ENCODE measurements around the gene CERK.
"Not testable (repeated sequence)": the region's sequence is repeated elsewhere in the genome, so short reads cannot be mapped to it uniquely, and the experiment has no call there.

Gene CERK, protein sequence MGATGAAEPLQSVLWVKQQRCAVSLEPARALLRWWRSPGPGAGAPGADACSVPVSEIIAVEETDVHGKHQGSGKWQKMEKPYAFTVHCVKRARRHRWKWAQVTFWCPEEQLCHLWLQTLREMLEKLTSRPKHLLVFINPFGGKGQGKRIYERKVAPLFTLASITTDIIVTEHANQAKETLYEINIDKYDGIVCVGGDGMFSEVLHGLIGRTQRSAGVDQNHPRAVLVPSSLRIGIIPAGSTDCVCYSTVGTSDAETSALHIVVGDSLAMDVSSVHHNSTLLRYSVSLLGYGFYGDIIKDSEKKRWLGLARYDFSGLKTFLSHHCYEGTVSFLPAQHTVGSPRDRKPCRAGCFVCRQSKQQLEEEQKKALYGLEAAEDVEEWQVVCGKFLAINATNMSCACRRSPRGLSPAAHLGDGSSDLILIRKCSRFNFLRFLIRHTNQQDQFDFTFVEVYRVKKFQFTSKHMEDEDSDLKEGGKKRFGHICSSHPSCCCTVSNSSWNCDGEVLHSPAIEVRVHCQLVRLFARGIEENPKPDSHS

DNA sequence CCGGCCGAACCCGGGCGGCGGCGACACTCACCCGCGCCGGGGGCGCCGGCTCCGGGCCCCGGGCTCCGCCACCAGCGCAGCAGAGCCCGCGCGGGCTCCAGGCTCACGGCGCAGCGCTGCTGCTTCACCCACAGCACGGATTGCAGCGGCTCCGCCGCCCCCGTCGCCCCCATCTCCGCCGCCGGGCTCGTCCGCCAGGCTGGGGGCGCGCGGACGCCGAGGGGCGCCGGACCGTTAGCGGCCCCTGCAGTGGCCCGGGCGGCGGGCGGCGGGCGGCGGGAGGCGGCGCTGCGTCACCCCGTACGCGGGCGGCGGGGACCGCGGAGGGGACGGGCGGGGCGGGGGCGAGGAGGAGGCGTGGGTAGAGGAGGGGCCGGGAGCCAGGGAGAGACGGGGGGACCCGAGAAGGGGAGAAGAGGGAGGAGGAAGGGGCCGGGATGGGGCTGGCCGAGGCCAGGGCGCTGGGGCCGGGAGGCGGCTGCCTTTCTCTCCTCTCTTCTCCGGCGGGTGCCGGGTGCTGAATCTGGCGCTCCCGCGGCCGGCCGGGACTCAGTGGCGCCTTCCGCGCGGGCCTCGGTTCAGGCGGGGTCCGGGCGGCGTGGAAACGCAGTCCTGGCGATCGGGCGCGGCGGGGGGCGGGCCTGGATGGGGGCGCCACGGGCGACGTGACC, at the start of gene CERK:
CERK (minus strand) TSS at position 277 of the 671 bp plus-strand sequence; CDS start at position 173, 104 bp downstream.
- DNase-seq (ENCODE audit: low read depth in 3 of 3) = peak in 1 of 3 donors; percentile 53

DNA sequence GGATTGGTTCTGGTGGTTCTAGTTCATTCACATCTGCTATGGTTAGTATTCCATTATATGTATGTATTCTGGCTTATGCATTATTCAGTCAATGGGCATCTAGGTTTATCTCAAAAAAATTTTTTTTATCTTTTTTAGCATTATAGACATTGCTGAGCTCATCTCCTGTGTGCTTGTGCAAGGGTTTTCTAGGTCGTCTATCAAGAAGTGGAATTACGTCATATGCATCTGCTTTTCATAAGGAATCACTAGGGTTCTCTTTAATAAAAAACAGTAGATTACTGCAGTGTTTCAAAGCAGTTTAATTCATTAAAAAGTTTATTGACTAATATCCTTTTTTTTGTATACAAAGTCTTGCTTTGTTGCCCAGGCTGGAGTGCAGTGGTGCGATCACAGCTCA, 45.7 kb upstream of the CERK start:
- DNase-seq (ENCODE audit: low read depth in 3 of 3) = no peak

DNA sequence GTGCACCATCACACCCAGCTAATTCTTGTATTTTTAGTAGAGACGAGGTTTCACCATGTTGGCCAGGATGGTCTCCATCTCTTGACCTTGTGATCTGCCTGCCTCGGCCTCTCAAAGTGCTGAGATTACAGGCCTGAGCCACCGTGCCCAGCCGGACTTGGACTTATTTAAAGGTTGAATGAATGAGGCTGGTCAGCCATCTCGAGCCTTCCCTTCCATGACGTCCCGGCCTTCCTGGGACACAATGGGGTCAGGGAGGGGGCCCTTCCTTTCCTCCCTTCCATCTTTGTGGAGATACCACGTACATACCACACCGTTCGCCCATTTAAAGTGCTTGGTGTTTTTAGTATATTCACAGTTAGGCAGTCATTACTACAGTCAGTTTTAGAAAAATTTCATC, 44.1 kb upstream of the CERK start:
- DNase-seq (ENCODE audit: low read depth in 3 of 3) = not testable (repeated sequence)

DNA sequence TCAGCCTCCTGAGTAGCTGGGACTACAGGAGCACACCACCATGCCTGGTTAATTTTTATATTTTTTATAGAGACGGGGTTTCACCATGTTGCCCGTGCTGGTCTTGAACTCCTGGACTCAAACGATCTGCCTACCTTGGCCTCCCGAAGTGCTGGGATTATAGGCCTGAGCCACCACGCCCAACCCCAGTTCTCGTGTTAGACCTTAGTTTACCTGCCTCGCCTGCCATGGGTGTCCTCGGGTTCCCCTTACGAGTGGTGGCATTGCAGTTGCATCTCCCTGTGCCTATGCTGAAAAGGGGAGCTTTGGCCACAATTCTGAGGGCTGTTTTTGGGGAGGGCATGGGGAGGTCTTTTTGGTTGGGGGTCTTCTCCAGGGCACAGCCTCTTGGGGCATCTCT, 43.2 kb upstream of the CERK start:
- no peak for DNase-seq (ENCODE audit: low read depth in 3 of 3)

DNA sequence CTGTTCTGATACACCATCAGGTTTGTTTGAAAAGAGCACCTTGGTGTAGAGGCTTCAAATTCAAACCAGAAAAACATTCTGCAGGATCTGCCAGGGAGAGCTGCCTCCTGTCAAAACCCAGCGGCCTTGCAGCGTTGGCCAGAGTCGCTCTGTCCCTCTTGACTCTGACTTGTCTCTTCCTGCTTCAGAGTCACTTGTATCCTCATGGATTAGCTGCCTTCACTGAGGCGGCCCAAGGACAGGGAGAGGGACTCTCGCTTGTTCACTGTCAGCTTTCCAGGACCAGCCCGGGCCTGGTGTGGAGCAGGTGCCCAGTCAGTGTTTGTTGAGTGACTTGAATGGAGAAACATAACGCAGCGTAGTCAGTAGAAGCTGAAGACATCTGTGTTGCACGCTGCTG, 42.4 kb upstream of the CERK start:
- no peak for DNase-seq (ENCODE audit: low read depth in 3 of 3)

DNA sequence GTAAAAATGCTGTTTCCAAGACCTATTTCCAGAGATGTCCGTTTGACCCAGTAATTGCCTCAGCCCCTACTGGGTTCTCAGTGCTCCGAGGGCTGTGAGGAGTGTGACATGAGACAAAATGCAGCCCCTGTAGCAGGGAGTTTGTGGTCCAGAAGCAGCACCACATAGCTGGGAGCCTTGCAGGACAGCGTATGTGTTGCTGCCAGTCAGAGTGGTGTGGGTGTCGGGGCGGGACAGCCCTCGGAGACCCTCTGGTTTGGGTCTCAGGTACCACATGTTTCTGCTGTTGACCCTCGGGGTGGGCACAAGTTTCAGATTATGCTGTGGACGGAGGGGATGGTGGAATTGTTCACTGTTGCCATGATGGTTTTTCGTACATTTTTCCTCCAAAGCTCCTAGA, 41.6 kb upstream of the CERK start:
- DNase-seq (ENCODE audit: low read depth in 3 of 3) = no peak

DNA sequence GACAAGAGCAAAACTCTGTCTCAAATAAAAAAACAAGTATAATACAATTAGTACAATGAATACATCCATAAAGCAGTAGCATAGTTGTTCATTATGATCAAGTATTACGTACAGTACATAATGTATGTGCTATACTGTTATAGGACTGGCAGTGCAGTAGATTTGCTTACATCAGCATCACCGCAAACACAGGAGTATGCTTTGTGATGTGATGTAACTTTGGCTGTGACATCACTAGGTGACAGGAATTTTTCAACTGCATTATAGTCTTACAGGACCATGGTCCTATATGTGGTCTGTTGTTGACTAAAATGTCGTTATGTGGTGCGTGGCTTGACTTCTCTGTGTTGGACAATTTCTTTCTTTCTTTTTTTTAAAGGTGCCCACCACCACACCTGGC, 41.0 kb upstream of the CERK start:
- DNase-seq (ENCODE audit: low read depth in 3 of 3) = no peak

DNA sequence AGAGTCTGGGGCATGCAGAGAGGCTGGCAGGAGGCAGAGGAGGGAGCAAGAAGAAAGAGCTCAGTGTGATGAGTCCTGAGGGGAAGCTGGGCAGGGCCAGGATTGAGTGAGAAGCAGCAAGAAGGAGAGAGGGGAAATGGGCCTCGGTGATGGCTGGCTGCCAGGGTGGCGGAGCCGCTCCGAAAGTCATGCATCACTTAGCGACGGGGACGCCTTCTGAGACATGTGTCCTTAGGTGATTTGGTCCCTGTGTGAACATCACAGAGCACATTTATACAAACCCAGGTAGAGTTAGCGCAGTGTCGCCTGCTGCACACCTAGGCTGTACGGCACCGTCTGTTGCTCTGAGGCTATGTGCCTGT, 39.5 kb upstream of the CERK start:
- DNase-seq (ENCODE audit: low read depth in 3 of 3) = no peak

DNA sequence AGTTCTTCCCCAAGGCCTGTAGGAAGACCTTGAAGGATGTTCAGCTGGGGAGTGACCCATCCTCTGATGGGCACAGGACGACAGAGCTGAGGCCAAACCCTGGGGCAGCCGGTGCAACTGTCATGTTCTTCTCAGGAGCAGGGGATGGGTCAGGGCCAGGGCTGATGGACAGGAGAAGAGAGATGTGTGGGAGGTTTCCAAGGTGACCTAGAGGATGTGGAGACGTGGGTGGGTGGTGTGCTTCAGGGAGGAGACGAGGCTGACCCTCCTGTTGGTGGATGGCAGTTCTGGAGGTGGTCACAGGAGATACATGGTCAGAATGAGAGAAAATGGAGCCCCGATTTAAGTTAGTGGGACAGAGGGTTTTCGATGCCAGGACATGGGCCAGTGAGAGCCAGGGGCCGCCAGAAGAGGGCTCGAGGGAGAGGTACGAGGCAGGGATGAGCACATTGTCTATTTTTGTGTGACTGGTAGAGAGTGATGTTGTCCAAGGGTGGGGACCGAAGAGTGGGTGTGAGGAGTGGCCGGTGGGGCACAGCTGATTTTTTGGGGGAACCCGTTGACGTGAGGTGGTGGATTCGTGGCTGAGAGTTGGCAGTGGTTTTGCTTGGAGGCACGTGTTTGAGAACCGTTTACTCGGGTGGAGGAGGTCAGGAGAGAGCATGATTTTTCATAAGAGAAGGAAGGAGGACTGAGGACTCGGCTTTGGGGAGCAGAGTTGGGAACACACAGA, 39.0 kb upstream of the CERK start:
- no peak for DNase-seq (ENCODE audit: low read depth in 3 of 3)

DNA sequence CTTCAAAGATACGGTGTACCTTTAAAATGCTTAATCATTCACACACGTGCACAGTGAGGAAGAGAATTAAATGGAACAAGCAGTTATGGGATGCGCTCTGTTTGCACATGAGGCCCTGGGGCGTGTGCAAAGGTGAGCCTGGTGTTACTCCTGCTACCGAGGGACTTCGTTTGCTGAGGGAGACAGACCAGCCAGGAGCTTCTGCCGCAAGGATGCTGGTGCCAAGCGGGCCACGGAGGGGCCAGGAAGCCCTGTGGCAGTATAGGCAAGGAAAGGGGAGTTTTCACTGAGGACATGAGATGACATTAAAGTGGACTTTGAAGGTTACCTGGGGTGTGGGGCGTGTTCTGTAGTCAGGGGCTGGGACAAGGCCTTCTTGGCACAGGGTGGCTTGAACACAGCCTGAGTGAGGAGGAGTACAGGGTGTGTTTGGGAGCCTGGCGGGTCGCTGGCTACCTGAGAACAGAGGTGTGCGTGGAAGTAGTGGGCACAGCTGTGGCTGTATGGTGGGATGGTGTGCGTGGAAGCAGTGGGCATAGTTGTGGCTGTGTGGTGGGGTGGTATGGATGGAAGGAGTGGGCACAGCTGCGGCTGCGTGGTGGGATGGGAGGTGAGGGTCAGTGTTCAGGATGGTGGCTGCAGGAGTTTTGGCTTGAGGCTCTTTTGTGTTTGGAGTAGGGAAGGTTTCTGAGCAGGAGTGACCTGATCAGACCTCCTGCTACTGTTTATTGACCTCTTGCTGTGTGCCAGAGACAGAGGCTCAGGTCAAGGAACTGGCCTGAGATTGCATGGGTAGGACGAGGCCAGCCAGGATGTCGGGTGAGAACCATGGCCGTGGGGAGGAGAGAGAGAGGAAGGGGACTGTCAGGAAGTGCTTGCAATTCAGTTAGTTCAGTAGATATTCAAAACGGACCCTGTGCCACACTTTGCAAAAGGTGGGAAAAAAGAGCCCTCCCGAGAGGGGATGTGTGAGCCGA, 38.1 kb upstream of the CERK start:
- no peak for DNase-seq (ENCODE audit: low read depth in 3 of 3)

DNA sequence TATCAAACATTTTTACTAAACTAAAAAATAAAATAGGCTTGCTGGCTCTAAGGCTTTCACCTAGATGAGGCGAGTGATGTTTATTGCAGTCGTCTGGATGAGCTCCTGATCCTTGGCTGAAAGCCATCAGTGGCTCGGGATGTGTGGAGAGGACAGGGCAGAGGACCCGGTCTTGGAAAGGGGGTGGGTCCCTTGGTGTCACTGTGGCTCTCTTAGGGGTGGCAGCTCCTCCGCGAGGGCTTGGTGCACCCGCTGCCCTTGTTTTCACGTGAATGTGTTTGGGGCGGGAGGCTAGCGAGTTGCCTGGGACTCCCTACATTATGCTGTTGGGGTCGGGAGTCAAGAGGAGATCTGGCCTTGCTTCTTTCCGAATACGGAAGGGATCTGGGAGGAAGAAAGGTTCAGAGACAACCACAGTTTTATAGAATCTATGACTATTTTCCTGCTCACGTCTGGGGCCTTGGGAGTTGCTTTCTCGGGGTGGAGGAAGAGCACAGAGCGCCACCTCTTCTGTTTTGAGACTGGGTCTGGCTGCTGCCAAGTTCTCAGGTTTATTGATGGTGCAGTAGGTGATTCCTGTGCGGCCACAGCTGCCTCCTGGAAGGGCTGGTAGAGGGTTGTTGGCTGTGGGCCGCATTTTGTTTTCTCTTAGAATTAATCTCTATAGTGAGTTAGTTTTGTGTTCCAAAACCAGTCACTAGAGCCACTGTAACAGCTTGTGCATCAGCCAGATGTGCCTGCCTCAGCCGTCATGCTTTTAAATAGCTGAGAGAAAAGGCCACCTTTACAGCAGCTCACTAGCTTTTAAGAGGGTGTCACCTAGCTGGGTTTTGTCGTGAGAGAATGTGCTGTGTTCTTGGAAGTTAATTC, 37.2 kb upstream of the CERK start:
- no peak for DNase-seq (ENCODE audit: low read depth in 3 of 3)

DNA sequence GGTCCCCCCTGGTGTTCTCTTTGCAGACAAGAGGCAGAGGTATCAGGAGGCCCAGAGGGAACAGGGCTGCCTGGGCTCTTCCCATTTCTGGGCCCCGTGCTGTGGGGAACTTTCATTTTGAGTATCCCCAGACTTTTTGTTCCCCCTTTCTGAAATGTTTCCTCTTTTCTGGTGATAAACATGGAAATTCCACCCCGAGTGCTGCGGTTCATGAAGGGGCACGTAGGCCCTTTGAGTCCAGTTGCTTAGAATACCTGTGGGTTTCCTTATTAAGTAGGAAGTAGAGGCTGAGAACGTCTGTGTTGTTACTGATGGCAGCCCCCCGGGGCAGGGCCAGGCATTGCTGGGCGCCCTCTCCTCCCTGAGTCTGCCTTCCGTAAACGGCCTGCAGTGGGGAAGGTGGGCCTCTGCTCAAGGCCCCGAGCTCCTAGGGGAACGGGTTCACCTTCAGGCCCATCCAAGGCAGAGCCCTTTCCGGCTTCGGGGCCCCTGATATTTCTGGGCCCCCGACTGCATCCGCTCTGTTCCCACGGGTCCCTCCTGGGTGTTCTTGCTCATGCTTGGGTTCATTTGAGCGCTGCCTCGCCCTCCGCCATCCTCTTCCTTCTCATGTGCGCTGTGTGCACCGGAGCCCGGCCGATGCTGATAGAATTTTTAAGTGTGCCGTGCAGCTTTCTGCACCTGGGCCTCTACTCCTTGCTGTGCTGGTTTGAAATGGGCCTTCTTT, 36.4 kb upstream of the CERK start:
- DNase-seq (ENCODE audit: low read depth in 3 of 3) = no peak

DNA sequence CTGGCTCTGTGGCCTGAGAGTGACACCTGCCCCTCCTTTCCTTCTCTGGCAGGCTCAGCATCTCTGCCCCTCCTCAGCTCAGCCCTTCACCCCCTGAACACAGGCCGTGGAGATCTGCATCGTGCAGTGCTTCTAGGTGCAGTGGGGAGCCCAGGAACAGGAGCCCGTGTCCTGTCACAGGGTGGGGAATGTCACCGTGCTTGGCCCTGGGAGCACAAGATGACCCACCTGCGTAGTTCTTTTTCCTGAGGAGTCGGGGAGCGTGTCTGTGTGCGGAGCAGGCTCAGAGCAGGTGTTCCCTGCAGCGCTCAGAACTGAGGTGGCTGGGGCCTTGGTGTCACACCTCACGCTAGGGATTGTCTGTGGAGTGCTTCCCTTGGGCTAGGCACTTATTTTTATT, 35.0 kb upstream of the CERK start:
- DNase-seq (ENCODE audit: low read depth in 3 of 3) = no peak

DNA sequence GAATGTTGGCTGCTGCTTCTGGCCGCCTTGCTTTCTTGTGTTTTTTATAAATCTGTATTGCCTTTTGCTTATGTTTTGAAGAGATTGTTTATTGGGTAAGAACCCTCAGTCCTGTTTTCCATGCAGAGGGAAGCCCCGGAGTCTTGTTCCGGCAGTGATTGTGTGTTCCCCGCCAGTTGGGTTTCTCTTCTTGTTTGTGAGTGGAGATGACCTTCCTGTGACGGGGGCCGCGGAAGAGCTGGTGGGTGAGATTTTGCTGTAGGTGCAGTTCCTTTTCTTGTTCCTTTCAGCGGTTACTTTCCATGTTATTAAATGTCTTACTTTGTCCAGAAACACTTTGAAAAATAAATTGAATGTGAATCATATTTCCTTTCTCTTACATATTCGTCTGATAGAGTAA, 32.7 kb upstream of the CERK start:
- no peak for DNase-seq (ENCODE audit: low read depth in 3 of 3)

DNA sequence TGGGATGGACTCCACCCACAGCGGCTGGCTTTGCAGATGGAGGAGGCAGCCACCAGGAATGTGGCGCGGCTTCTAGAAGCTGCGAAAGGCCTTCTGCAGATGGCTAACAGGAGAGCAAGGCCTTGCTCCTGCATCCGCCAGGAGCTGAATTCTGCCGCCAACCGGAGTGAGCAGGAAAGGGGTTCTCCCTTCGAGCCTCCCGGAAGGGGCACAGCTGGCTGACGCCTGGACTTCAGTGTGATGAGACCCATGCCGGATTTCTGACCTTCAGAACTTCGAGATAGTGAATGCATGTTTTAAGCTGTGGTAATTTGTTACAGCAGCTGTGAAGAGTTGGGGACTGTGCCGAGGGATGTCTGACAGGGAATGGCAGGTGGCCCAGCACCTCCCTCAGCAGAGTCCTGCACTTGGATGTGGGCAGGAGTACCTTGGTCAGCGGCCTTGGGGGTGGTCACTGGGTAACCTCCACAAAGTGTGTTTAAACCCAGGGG, 32.1 kb upstream of the CERK start:
- no peak for DNase-seq (ENCODE audit: low read depth in 3 of 3)

DNA sequence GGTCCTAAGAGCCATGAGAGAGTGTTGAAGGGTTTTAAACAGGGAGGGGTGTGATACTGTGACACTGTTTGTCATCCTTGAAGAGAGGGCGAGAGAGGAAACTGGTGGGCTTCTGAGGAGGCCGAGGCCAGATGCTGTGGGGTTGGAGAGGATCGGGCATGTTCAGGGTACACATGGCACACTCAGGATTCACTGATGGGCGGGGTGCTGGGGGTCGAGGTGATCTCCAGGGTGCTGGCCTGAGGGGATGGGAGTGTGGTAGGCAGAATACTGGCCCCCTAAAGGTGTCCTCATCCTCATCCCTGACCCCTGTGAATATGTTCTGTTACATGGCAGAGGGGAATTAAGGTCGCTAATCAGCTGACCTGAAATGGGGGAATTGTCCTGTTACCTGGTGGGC, 31.7 kb upstream of the CERK start:
- DNase-seq (ENCODE audit: low read depth in 3 of 3) = no peak

DNA sequence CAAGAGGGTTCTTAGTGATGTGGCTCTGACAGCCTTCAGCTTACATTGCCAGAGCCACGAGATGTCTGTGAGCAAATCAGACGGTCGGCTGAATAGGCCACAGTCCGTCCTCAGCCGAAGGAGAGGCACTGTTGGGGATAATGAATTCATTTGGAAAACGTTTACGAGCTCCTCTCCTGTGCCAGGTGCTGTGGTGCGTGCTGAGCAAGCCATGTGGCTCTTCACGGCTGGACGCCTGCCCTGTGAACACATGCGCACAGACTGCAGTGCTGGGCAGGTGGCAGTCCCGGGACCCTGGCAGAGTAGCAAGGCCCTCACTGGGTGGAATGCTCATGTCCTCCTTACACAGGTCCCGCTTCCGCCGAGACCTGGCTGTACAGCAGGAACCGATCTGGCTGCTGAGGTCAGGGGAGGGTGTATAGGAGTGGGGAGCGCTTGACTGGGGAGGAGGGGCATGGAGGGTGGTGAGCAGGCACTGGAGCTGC, 31.2 kb upstream of the CERK start:
- DNase-seq (ENCODE audit: low read depth in 3 of 3) = no peak

DNA sequence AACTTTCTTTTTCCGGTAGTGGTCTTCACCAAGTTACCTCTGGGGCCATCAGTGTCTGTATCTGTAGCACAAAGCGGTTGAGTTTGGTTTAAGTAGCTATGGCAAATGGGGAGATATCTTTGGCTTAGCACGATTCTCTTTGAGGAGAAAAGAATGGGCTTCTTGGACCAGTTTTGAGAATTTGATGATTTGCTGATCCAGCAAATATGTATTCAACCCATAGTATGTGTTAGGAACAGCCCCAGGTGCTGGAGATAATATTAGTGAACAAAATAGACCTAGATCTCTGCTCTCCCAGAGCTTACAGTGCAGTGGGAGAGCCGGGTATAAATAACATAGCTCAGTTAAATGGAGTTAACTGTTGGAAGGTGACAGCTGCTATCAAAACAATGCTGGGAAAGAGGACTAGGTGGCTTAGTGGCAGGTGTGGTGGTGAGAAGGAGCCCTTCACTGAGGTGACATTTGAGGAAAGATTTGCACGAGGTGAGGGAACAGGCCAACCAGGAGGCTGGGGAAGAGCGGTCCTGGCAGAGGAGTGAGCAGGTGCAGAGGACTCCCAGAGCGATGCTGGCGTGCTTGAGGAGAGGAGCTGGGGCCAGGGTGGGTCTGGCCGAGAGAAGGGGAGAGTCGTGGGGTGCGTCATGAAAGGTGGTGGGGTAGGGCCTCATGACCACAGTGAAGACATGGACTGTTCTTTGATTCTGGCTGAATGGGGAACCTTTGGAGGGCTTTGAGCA, 29.4 kb upstream of the CERK start:
- DNase-seq (ENCODE audit: low read depth in 3 of 3) = no peak

DNA sequence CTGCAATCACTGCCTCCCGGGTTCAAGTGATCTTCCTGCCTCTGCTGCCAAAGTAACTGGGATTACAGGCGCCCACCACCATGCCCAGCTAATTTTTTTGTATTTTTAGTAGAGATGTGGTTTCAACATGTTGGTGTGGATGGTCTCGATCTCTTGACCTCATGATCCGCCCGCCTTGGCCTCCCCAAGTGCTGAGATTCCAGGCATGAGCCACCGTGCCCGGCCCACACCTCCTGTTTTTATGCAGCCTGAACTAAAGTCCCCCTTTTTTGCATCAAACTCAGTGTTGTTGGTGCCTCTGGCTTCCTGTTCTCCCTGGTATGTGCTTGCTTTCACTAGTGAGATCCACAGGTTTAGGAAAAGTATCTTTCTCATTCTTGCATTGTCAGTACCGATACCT, 28.6 kb upstream of the CERK start:
- DNase-seq (ENCODE audit: low read depth in 3 of 3) = no peak

All from stimulated activated CD4-positive, alpha-beta T cell treated with anti-CD3 and anti-CD28 coated beads, TNF-alpha, amount 100 ng/mL, for 48 hours (primary cell).